Heart left ventricle (tissue), 13 donors: Measurements from ENCODE around the gene PSMB8.

ENCODE experiments used
- POLR2A ChIP-seq, 2 donors: fragments of 450-650 bp; IDR thresholded peaks; one replicate each; pipeline ENCODE4 v1.6.1; 2017; ENCODE audit warnings: antibody characterized with exemption in 2 of 2, mild to moderate bottlenecking in 2 of 2, moderate library complexity in 2 of 2
- TF ChIP-seq, protein P1 (sequence below), 12 donors: fragments of 200-600 bp; sonication (generic) in 4 of 12; IDR thresholded peaks; one replicate each; pipeline versions ENCODE4 v1.5.0 to v1.8.0; 2018 to 2022; ENCODE audit warnings: antibody characterized with exemption in 12 of 12, mild to moderate bottlenecking in 5 of 12
- donor health status: ischemic (EF 13 %, LVEDD 7.1; RV severe dilation, severe dysfunction).
- donor health status: DM: no; HTN: yes; CAD: no.
- donor health status: DM: no; HTN: no; CAD: no.
- donor health status: ischemic (EF 25% LVEDD 6.9; RV normal size, moderate dysfunction).
- donor health status: ischemic (EF 25% LVEDD 5.7; RV mildly dilated, moderate dysfunction).
- donor health status: ischemic (EF 35%, LVEDD 5.7; RV mildly dilated, moderate dysfunction).
- donor health status: nonischemic (EF 11% LVEDD 7.7; RV severe dilation, severe dysfunction).
- donor health status: DM: yes; HTN: yes; CAD: no.
- donor health status: PGD.
- donor health status: ischemic (EF 29% LVEDD 5.4; RV normal size, mild dysfunction).
- donor health status: nonischemic (EF 23%, LVEDD 6.1; RV moderate dilation, normal function).

- TF ChIP-seq, protein P1, sequence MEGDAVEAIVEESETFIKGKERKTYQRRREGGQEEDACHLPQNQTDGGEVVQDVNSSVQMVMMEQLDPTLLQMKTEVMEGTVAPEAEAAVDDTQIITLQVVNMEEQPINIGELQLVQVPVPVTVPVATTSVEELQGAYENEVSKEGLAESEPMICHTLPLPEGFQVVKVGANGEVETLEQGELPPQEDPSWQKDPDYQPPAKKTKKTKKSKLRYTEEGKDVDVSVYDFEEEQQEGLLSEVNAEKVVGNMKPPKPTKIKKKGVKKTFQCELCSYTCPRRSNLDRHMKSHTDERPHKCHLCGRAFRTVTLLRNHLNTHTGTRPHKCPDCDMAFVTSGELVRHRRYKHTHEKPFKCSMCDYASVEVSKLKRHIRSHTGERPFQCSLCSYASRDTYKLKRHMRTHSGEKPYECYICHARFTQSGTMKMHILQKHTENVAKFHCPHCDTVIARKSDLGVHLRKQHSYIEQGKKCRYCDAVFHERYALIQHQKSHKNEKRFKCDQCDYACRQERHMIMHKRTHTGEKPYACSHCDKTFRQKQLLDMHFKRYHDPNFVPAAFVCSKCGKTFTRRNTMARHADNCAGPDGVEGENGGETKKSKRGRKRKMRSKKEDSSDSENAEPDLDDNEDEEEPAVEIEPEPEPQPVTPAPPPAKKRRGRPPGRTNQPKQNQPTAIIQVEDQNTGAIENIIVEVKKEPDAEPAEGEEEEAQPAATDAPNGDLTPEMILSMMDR (IDR thresholded peaks at IDR 0.05) = no peak
- no peak for TF ChIP-seq POLR2A (IDR thresholded peaks at IDR 0.05)
These were observed 11.3 kb downstream of the PSMB8 start for GRCh38 chr6:32832535-32832934.
